ENCODE results near the gene GNA15.

The GNA15 gene

DNA sequence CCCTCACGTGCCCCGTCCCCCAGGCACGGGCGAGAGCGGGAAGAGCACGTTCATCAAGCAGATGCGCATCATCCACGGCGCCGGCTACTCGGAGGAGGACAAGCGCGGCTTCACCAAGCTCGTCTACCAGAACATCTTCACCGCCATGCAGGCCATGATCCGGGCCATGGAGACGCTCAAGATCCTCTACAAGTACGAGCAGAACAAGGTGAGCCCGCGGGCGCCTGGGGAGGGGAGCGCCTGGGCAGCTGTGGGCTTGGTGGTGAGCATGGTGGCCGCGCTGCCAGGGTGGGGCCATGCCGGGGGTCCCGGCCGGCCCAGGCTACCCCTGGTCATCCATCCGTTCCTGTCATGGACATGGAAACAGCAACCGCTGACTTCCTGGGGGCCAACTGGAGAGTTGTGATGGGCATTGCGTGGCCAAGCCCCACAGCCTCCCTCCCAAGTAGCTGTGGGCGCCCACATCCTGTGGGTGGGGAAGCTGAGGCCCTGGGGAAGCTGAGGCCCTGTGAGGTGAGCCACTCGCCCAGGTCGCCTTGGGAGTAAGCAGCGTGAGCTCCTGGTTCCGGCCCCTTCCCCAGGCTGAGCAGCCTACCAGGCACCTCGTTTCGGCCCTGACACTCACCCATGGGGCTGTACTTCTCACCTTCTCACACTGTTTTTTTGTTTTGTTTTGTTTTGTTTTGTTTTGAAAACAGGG is 25.6 kb upstream of the GNA15 start:
- Mint-ChIP-seq H3K27me3 (ENCODE audit: low read depth, poor library complexity) (no peaks in the 10 kb centered on the region), H3K4me1 (peaks cover 24% of the 10 kb centered on the region), H3K27ac (no peak overlapping the region), H3K36me3 (ENCODE audit: low read depth) (no peaks in the 10 kb centered on the region), H3K9me3 (no peaks in the 10 kb centered on the region), H3K4me3 (no peak overlapping the region)
- TF ChIP-seq, protein P1, sequence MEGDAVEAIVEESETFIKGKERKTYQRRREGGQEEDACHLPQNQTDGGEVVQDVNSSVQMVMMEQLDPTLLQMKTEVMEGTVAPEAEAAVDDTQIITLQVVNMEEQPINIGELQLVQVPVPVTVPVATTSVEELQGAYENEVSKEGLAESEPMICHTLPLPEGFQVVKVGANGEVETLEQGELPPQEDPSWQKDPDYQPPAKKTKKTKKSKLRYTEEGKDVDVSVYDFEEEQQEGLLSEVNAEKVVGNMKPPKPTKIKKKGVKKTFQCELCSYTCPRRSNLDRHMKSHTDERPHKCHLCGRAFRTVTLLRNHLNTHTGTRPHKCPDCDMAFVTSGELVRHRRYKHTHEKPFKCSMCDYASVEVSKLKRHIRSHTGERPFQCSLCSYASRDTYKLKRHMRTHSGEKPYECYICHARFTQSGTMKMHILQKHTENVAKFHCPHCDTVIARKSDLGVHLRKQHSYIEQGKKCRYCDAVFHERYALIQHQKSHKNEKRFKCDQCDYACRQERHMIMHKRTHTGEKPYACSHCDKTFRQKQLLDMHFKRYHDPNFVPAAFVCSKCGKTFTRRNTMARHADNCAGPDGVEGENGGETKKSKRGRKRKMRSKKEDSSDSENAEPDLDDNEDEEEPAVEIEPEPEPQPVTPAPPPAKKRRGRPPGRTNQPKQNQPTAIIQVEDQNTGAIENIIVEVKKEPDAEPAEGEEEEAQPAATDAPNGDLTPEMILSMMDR (IDR thresholded peaks at IDR 0.05) = no peak
- DNase-seq = no peak

- no peak overlapping the region for H3K27ac Mint-ChIP-seq
- H3K9me3 Mint-ChIP-seq = no peaks in the 10 kb centered on the region
- no peaks in the 10 kb centered on the region for H3K27me3 Mint-ChIP-seq (ENCODE audit: low read depth, poor library complexity)
- TF ChIP-seq, protein P1 (IDR thresholded peaks at IDR 0.05) = no peak
- no peak overlapping the region for H3K4me3 Mint-ChIP-seq
- no peak for DNase-seq
- H3K4me1 Mint-ChIP-seq = peaks cover 28% of the 10 kb centered on the region
- no peaks in the 10 kb centered on the region for H3K36me3 Mint-ChIP-seq (ENCODE audit: low read depth)
Observed at GRCh38 chr19:3111586-3112247, 24.1 kb upstream of the GNA15 start.

GRCh38 chr19:3112375-3113099 is 23.3 kb upstream of the GNA15 start:
- TF ChIP-seq, protein P1 (IDR thresholded peaks at IDR 0.05) = no peak
- no peak overlapping the region for H3K4me3 Mint-ChIP-seq
- H3K4me1 Mint-ChIP-seq = peaks cover 22% of the 10 kb centered on the region
- no peak overlapping the region for H3K27ac Mint-ChIP-seq
- no peaks in the 10 kb centered on the region for H3K9me3 Mint-ChIP-seq
- no peaks in the 10 kb centered on the region for H3K27me3 Mint-ChIP-seq (ENCODE audit: low read depth, poor library complexity)
- no peak for DNase-seq
- no peaks in the 10 kb centered on the region for H3K36me3 Mint-ChIP-seq (ENCODE audit: low read depth)

DNA sequence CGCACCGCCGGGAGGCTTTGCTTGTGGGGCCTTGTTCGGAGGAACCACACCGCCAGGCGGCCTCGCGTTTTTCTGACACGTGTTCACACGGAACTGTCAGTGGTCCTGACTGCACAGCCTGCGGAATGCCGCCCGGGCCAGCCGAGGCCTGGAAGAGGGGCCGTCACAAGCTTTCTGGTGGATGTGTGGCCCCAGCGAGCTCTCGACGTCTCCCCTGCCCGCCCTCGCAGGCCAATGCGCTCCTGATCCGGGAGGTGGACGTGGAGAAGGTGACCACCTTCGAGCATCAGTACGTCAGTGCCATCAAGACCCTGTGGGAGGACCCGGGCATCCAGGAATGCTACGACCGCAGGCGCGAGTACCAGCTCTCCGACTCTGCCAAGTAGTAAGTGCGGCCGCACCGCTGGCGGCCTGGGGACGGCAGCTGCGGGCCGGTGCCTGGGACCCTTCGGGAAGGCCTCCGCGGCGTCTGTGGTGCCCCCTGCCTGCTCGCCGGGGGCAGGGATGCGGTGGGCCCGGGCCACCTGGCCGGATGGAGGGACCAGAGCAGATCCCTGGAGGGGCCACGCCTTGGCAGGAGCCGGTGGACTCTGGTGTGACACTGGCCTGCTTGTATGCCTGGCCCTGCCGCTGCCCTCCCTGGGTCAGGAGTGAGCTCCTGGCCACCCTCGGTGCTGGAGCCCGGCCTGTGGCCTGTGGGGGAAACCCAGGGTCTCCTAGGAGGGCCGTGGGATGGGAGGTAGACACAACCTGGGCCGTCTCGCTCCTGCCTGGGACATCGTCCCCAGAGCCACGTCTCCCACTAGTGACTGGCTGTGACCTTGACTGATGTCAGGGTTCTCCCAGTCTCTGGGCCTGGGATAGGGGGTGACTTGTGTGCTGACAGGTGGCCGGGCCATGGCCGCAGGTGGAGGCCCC is 22.5 kb upstream of the GNA15 start:
- Mint-ChIP-seq H3K4me3 (no peak overlapping the region), H3K9me3 (no peaks in the 10 kb centered on the region)

More for the DNA sequence above, 22.5 kb upstream of the GNA15 start:
- H3K4me1 Mint-ChIP-seq = peaks cover 14% of the 10 kb centered on the region
- H3K27ac Mint-ChIP-seq = no peak overlapping the region
- no peak for DNase-seq
- H3K27me3 Mint-ChIP-seq (ENCODE audit: low read depth, poor library complexity) = no peaks in the 10 kb centered on the region
- H3K36me3 Mint-ChIP-seq (ENCODE audit: low read depth) = no peaks in the 10 kb centered on the region
- TF ChIP-seq, protein P1 (IDR thresholded peaks at IDR 0.05) = no peak

All from nephron progenitor cell (in vitro differentiated cells).